ENCODE measurements around the gene IHH.

Gene IHH

DNA sequence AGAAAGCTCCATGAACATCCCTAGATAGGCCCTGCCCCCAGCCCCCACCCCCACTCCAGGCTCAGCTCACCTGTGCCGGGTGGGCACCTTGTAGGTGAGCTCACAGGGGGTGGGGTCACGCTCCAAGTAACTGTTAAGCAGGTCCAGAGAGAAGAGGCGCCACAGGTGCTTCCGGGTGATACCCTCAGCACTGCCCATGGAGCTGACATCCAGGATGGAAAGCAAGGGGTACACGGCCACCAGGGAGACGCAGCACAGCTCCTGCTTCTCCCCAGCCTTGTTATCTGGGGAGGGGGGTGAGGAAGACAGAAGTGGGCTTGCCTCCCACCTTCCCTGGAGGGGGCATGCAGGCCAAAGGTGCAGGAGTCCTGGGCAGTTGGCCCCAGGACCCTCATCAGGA lies 41.3 kb downstream of the IHH start:
- DNase-seq (ENCODE audit: low spot score), result no peak

DNA sequence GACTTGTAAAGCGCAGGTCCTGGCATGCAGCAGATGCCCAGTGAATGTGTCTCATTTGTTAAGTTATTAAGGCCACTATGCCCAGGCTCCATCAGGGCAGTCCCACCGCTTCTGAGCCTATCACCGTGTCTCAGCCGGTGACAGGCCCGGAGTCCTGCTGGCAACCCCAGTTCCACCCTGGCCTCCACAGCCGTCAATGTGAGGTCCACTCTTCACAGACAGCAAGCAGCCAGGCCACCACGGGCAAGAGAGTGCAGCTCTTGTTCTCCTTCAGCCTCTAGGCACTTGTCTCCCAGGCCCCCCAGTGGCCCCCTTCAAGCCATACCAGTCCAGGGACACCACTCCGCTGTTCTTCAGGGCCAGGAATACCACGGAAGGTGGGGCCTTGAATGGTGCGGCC lies 42.0 kb downstream of the IHH start:
- DNase-seq (ENCODE audit: low spot score), result no peak

DNA sequence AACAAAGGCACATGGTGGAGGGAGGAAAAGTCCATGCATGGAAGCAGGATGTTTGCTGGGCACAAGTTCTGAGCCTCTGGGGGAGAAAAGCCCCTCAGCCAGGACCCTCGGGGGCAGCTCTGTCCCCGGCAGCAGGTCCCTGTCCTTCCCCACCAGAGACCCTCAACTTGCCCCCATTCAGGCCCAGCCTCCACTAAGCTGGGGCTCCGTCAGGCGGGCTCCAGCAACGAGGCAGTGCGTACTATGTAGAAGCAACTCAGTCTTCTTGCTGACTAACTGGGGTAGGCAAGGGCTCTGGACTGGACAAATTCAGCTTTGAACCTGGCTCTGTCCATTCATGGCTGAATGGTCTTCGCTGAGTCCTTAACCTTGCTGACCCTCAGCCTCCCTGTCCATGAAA lies 42.4 kb downstream of the IHH start:
- no peak for DNase-seq (ENCODE audit: low spot score)

DNA sequence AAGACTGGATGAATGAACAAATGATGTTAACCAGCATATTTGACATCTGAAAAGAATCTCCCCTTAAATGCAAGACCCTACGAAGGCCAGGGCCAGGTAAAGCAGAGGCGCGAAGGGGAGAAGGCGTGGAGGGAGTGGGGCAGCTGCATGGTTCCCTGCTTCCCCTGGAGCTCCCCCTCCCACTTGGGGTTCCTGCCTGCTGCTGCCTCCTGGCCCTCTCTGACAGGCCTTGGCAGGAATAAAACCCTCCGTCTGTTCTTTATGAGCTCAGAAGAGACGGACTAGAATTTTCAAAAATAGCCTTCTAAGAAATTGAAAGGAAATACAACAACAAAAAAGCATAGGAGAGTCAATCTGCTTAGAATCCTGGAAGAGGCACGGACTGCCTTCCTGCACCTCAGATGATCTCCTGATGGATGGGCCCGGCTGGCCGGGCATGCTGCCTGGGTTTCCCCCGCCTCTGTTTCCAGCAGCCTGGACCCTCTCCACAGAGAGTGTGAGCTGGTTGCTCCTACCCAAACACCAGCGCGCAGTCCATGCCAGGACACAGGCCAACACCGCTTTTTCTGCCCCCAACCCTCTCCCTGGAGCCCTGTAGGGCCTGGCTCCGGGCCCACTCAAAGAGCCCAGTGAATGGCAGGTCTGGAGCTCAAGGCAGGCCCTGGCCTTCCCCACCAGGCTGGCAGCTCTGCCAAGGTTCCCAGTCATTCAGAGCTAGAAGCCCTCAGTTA lies 43.4 kb downstream of the IHH start:
- no peak for DNase-seq (ENCODE audit: low spot score)

DNA sequence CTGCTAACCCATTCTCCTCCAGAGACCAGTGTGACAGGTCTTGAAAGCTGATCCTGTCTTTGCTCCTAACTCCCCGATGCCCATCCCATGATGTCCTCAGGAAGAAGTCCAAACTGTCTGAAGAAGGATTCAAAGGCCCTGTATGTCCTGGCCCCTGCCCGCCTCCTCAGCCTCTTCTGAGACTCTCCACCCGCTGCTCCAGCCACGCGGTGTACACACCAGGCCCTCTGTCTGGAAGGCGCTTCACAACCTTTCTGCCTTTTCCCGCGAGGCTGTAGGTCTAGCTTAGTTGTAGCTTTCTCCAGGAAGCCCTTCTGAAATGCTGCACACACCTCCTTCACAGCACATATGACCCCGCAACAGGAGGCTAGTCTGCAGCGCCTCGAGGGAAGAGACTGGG lies 44.0 kb downstream of the IHH start:
- DNase-seq (ENCODE audit: low spot score), result no peak

DNA sequence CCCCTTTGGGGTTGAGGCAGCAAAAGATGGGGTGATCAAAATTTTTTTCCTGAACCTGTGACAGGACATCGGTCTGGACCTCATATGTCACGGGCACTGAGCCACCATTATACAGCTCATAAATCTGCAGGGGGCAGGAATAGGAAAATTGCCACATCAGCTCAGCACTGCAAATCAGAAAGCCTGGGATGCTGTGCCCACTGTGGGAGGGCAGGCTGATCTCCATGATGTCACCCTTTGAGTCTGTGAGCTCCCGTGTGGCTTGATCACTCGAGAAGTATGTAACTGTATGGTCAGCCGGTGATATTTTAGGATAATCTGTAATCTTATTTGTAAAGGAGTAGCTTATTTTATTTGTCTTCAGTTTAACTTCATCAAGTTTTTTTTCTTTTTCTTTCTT lies 49.8 kb downstream of the IHH start:
- DNase-seq (ENCODE audit: low spot score), result no peak

DNA sequence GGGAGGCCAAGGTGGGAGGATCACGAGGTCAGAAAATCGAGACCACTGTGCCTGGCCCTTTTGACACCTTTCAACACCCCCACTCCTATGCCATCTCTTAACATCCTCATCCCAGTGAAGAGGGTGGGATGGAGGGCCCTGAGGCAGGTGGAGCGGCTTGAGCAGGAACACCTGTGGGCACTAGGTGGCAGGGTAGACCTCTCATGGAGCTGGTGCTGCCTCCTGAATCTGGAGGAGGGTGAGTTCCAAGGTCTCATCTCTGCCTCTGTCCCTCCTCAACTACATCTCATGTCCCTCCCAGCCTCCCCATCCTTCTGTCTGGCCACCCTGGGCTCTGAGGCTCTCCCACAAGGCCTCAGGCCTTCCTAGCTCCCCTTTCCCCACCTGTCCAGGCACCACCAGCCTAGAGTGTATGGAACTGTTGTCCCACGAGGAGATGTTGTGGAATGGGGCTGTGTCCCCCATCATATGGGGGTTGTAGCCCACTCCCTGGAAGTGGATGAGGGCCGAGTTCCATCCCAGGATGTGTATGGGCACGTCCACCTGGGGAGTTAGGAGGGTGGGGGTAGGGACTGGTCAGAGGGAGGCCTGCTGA lies 50.5 kb downstream of the IHH start:
- no peak for DNase-seq (ENCODE audit: low spot score)

DNA sequence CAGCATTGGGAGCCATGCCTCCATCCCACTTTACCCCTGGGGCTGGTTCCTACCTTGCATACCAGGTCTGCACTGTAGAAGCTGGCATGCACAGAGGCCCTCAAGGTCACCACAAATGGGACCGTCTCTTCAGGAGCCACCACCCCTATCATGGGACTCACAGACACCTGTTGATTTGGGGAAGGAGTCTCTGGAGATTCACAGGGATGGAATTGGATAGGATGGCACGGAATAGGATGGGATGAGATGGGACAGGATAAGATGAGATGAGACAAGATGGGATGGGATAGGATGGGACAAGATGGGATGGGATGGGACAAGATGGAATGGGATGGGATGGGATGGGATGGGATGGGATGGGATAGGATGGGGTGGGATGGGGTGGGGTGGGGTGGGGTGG lies 51.4 kb downstream of the IHH start:
- no peak for DNase-seq (ENCODE audit: low spot score)

All from hepatic stellate cell (primary cell).